ENCODE results near the gene KRTAP10-5.
"Not testable (repeated sequence)": the region's sequence is repeated elsewhere in the genome, so short reads cannot be mapped to it uniquely, and the experiment has no call there.

KRTAP10-5 gene, protein sequence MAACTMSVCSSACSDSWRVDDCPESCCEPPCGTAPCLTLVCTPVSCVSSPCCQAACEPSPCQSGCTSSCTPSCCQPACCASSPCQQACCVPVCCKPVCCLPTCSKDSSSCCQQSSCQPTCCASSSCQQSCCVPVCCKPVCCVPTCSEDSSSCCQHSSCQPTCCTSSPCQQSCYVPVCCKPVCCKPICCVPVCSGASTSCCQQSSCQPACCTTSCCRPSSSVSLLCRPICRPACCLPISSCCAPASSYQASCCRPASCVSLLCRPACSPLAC

GRCh38 chr21:44580231-44580821, at the start of gene KRTAP10-5:
TSS of gene KRTAP10-5 (minus strand) at chr21:44580604. CDS start at chr21:44580578, 26 bp downstream.
- DNase-seq = not testable (repeated sequence)

- DNase-seq = no peak
Measured at GRCh38 chr21:44628707-44629391, 48.4 kb upstream of the KRTAP10-5 start.

- not testable (repeated sequence) for DNase-seq
Measured at GRCh38 chr21:44627831-44628233, 47.4 kb upstream of the KRTAP10-5 start.

DNA sequence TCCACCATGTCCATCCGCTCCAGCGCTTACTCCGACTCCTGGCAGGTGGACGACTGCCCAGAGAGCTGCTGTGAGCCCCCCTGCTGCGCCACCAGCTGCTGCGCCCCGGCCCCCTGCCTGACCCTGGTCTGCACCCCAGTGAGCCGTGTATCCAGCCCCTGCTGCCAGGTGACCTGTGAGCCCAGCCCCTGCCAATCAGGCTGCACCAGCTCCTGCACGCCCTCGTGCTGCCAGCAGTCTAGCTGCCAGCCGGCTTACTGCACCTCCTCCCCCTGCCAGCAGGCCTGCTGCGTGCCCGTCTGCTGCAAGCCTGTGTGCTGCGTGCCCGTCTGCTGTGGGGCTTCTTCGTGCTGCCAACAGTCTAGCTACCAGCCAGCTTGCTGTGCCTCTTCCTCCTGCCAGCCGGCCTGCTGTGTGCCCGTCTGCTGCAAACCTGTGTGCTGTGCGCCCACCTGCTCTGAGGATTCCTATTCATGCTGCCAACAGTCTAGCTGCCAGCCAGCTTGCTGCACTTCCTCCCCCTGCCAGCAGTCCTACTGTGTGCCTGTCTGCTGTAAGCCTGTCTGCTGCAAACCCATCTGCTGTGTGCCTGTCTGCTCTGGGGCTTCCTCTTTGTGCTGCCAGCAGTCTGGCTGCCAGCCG, 46.9 kb upstream of the KRTAP10-5 start:
- not testable (repeated sequence) for DNase-seq

DNA sequence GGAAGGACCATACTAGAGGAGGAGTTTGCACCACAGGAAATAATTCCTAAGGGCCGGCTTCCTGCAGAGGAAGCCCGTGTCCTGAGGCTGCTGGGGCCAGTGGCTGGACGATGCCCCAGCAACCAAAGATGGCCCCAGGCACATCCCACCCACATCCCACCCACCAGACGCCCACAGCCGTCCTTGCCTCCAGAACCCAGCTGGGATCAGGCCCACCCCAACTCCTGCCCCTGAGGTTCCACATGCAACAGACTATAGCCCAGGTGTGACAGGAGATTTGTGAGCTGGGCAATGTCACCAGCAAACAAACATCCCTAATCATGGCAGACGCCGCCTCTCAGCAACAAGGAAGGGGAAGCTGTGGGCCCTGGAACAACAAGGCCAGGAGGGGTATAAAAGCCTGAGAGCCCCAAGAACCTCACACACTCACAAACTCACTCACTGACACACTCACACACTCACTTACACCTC, 46.3 kb upstream of the KRTAP10-5 start, which contains the start of gene KRTAP10-9:
KRTAP10-9 (plus strand) TSS at position 421 of the 471 bp plus-strand sequence. CDS start 79 bp downstream, outside the sequence.
- no peak for DNase-seq

DNA sequence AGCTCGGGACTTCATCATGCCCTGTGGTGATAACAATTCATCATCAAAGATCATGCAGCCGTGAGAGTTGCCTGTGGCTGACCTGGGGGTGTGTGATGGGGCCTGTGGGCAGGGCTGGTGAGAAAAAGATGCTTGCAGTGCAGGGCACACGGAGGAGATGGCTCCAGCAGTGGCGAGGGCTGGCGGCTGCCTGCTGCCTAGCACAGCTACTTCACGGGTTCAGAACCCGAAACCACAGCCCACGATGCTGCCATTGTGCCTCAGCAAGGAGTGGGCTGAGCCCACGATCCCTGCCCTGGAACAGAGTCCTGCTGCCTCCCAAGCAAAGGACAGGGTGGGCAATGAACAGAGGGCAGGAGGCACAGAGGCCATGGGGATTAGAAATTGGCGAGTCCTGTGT, 45.9 kb upstream of the KRTAP10-5 start:
- no peak for DNase-seq

DNA sequence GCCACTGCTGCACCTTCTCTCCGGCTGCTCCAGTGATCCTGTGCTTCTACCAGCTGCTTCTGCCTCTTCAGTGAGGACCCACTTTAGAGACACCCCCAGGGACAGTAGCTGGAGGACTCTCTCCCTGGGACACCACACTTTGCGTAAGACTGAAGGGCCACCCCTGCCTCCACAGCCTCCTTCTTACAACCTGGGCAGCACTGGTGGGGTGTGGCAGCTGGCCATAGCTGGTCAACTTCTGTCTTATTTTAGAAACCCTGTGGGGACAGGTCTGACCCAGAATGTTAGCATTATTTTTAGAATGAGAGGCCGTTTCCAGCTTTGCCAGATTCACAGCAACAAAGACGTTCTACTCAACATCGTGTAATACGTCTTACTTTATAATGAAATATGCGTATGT, 45.4 kb upstream of the KRTAP10-5 start:
- no peak for DNase-seq

GRCh38 chr21:44623575-44623974, 43.2 kb upstream of the KRTAP10-5 start:
- no peak for DNase-seq

GRCh38 chr21:44619886-44620285, 39.5 kb upstream of the KRTAP10-5 start:
- no peak for DNase-seq

DNA sequence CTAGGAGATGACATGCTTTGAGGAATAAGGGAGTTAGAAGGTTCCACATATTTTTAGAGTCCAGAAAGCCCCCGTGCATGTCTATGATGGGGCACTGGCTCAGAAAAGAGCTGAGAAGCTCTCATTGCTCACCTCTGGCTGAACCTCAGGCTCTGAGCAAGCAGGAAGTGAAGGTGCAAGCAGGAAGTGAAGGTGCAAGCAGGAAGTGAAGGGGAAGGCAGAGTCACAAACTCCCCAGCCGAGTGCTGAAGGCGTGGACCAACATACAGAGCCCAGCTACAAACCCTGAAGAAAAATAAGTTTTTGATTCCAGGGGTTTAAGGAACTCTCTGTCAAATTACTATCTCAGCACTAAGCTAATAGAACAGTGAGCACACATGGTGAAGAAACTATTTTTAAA, 38.5 kb upstream of the KRTAP10-5 start:
- no peak for DNase-seq

DNA sequence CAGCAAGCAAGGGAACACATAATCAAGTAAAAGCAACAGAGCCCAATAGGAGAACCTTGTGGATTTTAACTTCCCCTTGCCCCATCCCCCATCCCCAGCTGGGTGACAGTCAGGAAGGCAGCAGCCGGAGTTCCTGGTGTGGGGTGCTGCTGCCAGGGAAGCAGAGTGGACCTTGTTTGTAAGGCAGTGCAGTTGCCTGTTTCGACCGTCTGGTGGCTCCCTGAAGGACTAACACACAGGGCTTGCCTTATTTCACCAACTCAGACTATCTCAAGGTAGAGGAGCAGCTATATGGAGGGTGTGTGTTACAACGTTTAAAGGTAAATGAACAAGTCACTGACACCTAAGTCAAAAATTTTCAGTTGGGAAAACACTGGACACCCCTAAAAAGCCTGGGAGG, 38.1 kb upstream of the KRTAP10-5 start:
- DNase-seq = no peak

DNA sequence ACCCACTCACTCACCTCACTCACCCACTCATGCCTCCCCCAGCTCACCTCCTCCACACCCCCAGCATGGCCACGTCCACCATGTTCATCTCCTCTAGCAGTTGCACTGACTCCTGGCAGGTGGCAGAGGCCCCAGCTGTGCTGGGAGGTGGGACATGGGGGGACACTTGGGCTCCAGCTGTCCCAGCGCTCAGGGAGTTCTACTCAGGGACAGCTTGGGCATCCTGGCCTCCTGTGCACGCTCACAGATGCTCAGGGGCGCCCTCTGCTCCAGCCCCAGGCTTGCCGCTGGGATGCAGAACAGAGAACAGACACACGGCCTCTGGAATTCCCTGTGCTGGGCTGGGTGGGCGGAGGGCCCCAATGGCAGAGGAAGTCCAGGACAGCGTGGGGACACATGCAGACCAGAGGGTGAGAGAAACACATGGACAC, 36.7 kb upstream of the KRTAP10-5 start:
- no peak for DNase-seq

- no peak for DNase-seq
Measured at GRCh38 chr21:44616591-44616926, 36.2 kb upstream of the KRTAP10-5 start.

GRCh38 chr21:44615911-44616590, 35.6 kb upstream of the KRTAP10-5 start:
- DNase-seq = no peak

DNA sequence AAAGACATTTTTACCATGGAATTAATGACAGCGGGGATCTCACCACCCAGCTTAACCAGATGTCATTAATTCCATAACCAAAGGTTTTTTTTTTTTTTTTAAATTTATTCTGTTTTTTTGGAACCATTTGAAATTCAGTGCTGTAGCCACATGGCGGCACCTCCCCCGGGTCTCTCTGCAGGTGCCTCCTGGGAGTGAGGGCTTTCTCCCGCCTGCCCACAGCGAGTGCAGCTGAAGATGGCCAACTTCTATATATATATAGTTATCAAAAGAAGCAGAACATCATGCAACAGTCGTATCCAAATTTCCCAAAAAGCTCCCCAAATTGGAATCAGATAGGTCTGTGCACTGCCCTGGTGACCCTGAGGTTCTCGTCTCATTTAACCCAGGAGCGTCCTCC, 35.1 kb upstream of the KRTAP10-5 start:
- DNase-seq = no peak

GRCh38 chr21:44614961-44615391, 34.6 kb upstream of the KRTAP10-5 start:
- DNase-seq = no peak

- DNase-seq = no peak
Measured at GRCh38 chr21:44614161-44614631, 33.8 kb upstream of the KRTAP10-5 start.

- DNase-seq = no peak
Measured at GRCh38 chr21:44613386-44614155, 33.2 kb upstream of the KRTAP10-5 start.

DNA sequence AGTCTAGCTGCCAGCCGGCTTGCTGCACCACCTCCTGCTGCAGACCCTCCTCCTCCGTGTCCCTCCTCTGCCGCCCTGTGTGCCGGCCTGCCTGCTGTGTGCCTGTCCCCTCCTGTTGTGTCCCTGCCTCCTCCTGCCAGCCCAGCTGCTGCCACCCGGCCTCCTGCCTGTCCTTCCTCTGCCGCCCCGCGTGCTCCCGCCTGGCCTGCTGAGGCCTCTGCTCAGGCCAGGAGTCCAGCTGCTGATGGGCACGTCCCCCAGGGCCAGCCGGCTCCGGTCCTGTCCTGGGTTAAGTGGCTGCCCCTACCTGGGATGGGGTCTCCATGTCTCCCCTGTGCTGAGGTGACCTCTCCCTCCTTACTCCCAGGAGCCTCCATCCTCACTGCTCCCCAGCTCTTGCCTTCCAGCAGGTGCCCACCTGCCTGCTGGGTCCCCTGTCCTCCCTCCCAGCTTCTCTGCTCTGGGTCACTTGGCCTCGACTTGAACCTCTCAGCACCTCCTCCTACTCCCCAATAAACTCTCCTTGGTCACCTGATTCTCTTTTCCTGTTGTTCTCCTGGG, 32.3 kb upstream of the KRTAP10-5 start:
- DNase-seq = no peak

GRCh38 chr21:44612029-44612486, 31.7 kb upstream of the KRTAP10-5 start, which contains the start of gene KRTAP10-8:
TSS of gene KRTAP10-8 (plus strand) at chr21:44612079. CDS start at chr21:44612101, 22 bp downstream.
- no peak for DNase-seq

DNA sequence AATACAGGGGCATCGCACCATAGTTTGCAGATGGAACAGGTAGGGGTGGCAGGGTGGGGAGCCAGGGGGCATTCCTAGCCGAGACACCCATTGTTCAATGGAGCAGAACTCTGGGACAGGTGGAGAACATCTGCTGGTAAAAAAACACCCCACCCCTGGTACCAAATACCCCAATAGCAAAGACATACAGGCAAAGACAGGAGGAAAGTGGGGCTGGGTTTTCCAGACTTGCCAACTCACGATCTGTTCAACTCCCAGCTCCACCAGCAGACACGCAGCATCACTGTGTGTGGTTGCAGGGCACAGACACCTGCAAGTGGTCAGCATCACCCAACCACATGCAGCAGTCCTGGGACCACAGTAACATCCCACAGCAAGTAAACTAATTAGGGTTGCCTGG, 31.1 kb upstream of the KRTAP10-5 start:
- DNase-seq = no peak

All from NCI-H2107 (cell line).